Central memory CD8-positive, alpha-beta T cell (primary cell): ENCODE measurements around the gene ZDHHC6.
"Not testable (repeated sequence)": the region's sequence is repeated elsewhere in the genome, so short reads cannot be mapped to it uniquely, and the experiment has no call there.

ENCODE experiments used
- ATAC-seq: fragments of 150-1000 bp; cut with Tn5 transposase; replicated peaks from 2 replicates; pipeline ENCODE4 v1.10.0; 2022; ENCODE audit warnings: mild to moderate bottlenecking, moderate FRiP score, moderate number of reproducible peaks; ENCODE audit not compliant: poor library complexity, severe bottlenecking; ENCODE audit errors: extremely low read depth
- DNase-seq, 2 donors: peaks; one replicate each; pipeline ENCODE4 v3.0.0; 2021; ENCODE audit warnings: low spot score in 2 of 2
- H3K27ac Mint-ChIP-seq: one replicate; pipeline ENCODE4 v1.8.0; 2022; ENCODE audit warnings: low read depth, mild to moderate bottlenecking, moderate library complexity, mixed read lengths
- H3K27me3 Mint-ChIP-seq: one replicate; pipeline ENCODE4 v1.8.0; 2022; ENCODE audit warnings: mixed read lengths
- H3K36me3 Mint-ChIP-seq: one replicate; pipeline ENCODE4 v1.8.0; 2022; ENCODE audit warnings: mild to moderate bottlenecking, moderate library complexity, mixed read lengths; ENCODE audit not compliant: insufficient read depth
- H3K4me1 Mint-ChIP-seq: one replicate; pipeline ENCODE4 v1.8.0; 2022; ENCODE audit warnings: mixed read lengths
- H3K4me3 Mint-ChIP-seq: one replicate; pipeline ENCODE4 v1.8.0; 2022; ENCODE audit warnings: mild to moderate bottlenecking, moderate library complexity, mixed read lengths
- H3K9me3 Mint-ChIP-seq: one replicate; pipeline ENCODE4 v1.8.0; 2022; ENCODE audit warnings: mixed read lengths

Gene ZDHHC6

GRCh38 chr10:112433136-112433535 lies 13.6 kb downstream of the ZDHHC6 start:
- Mint-ChIP-seq H3K27ac (no peak overlapping the region), H3K4me3 (no peak overlapping the region), H3K9me3 (no peaks in the 10 kb centered on the region), H3K27me3 (no peaks in the 10 kb centered on the region), H3K36me3 (peaks cover 30% of the 10 kb centered on the region), H3K4me1 (peaks cover 6% of the 10 kb centered on the region)
- DNase-seq (no peak), ATAC-seq (no peak)

- no peak for ATAC-seq
- H3K27me3 Mint-ChIP-seq = no peaks in the 10 kb centered on the region
- H3K4me1 Mint-ChIP-seq = peaks cover 6% of the 10 kb centered on the region
- peaks cover 55% of the 10 kb centered on the region for H3K36me3 Mint-ChIP-seq
- H3K27ac Mint-ChIP-seq = peak overlapping the region; percentile 63
- H3K4me3 Mint-ChIP-seq = no peak overlapping the region
- DNase-seq = no peak
- no peaks in the 10 kb centered on the region for H3K9me3 Mint-ChIP-seq
These were observed 17.0 kb downstream of the ZDHHC6 start for GRCh38 chr10:112429654-112430230.

GRCh38 chr10:112429147-112429546 lies 17.6 kb downstream of the ZDHHC6 start:
- DNase-seq = no peak
- Mint-ChIP-seq H3K36me3 (peaks cover 59% of the 10 kb centered on the region), H3K4me1 (peaks cover 6% of the 10 kb centered on the region), H3K4me3 (no peak overlapping the region), H3K27me3 (no peaks in the 10 kb centered on the region), H3K9me3 (no peaks in the 10 kb centered on the region), H3K27ac (peak overlapping the region; percentile 63)
- ATAC-seq = peak; percentile 54

GRCh38 chr10:112426111-112426510 lies 20.6 kb downstream of the ZDHHC6 start:
- Mint-ChIP-seq H3K36me3 (peaks cover 63% of the 10 kb centered on the region), H3K27me3 (no peaks in the 10 kb centered on the region), H3K27ac (no peak overlapping the region), H3K4me1 (peaks cover 6% of the 10 kb centered on the region), H3K4me3 (no peak overlapping the region), H3K9me3 (no peaks in the 10 kb centered on the region)
- ATAC-seq (no peak), DNase-seq (no peak)

GRCh38 chr10:112424651-112425050 lies 22.1 kb downstream of the ZDHHC6 start:
- H3K27ac Mint-ChIP-seq = no peak overlapping the region

GRCh38 chr10:112421731-112422130 lies 25.0 kb downstream of the ZDHHC6 start:
- peaks cover 62% of the 10 kb centered on the region for H3K36me3 Mint-ChIP-seq
- H3K4me3 Mint-ChIP-seq = no peak overlapping the region
- no peak overlapping the region for H3K27ac Mint-ChIP-seq
- no peaks in the 10 kb centered on the region for H3K27me3 Mint-ChIP-seq
- no peaks in the 10 kb centered on the region for H3K9me3 Mint-ChIP-seq
- H3K4me1 Mint-ChIP-seq = no peaks in the 10 kb centered on the region
- no peak for DNase-seq
- ATAC-seq = no peak

More at GRCh38 chr10:112424651-112425050, 22.1 kb downstream of the ZDHHC6 start:
- Mint-ChIP-seq H3K9me3 (no peaks in the 10 kb centered on the region), H3K36me3 (peaks cover 70% of the 10 kb centered on the region), H3K4me1 (peaks cover 6% of the 10 kb centered on the region), H3K4me3 (no peak overlapping the region), H3K27me3 (no peaks in the 10 kb centered on the region)
- ATAC-seq = no peak
- no peak for DNase-seq

GRCh38 chr10:112412696-112413095 lies 34.0 kb downstream of the ZDHHC6 start:
- no peak for ATAC-seq
- no peak overlapping the region for H3K27ac Mint-ChIP-seq
- peaks cover 73% of the 10 kb centered on the region for H3K36me3 Mint-ChIP-seq
- no peak overlapping the region for H3K4me3 Mint-ChIP-seq
- no peaks in the 10 kb centered on the region for H3K9me3 Mint-ChIP-seq
- DNase-seq = no peak
- no peaks in the 10 kb centered on the region for H3K27me3 Mint-ChIP-seq
- H3K4me1 Mint-ChIP-seq = peaks cover 9% of the 10 kb centered on the region

- no peak overlapping the region for H3K27ac Mint-ChIP-seq
- H3K9me3 Mint-ChIP-seq = no peaks in the 10 kb centered on the region
- H3K36me3 Mint-ChIP-seq = peaks cover 66% of the 10 kb centered on the region
- ATAC-seq = no peak
- no peak for DNase-seq
- no peaks in the 10 kb centered on the region for H3K4me1 Mint-ChIP-seq
- no peaks in the 10 kb centered on the region for H3K27me3 Mint-ChIP-seq
- no peak overlapping the region for H3K4me3 Mint-ChIP-seq
These were observed 37.0 kb downstream of the ZDHHC6 start for GRCh38 chr10:112409755-112410154.

- Mint-ChIP-seq H3K4me3 (no peak overlapping the region), H3K4me1 (no peaks in the 10 kb centered on the region), H3K36me3 (peaks cover 67% of the 10 kb centered on the region), H3K27ac (no peak overlapping the region), H3K27me3 (no peaks in the 10 kb centered on the region), H3K9me3 (no peaks in the 10 kb centered on the region)
- ATAC-seq (no peak), DNase-seq (no peak)
These were observed 37.4 kb downstream of the ZDHHC6 start for GRCh38 chr10:112409299-112409698.

GRCh38 chr10:112407696-112408095 lies 39.0 kb downstream of the ZDHHC6 start:
- Mint-ChIP-seq H3K27me3 (no peaks in the 10 kb centered on the region), H3K4me1 (no peaks in the 10 kb centered on the region), H3K4me3 (no peak overlapping the region), H3K27ac (no peak overlapping the region), H3K36me3 (peaks cover 67% of the 10 kb centered on the region), H3K9me3 (no peaks in the 10 kb centered on the region)
- ATAC-seq (no peak), DNase-seq (no peak)

- not testable (repeated sequence) for H3K4me3 Mint-ChIP-seq, DNase-seq, H3K27ac Mint-ChIP-seq, H3K27me3 Mint-ChIP-seq, H3K9me3 Mint-ChIP-seq, ATAC-seq, H3K4me1 Mint-ChIP-seq
- H3K36me3 Mint-ChIP-seq = peaks cover 64% of the 10 kb centered on the region
These were observed 39.9 kb downstream of the ZDHHC6 start for GRCh38 chr10:112406806-112407205.

- ATAC-seq (no peak), DNase-seq (no peak)
- Mint-ChIP-seq H3K27me3 (no peaks in the 10 kb centered on the region), H3K4me3 (no peak overlapping the region), H3K9me3 (no peaks in the 10 kb centered on the region), H3K36me3 (peaks cover 64% of the 10 kb centered on the region), H3K27ac (peak overlapping the region; percentile 11), H3K4me1 (peaks cover 6% of the 10 kb centered on the region)
These were observed 42.1 kb downstream of the ZDHHC6 start for GRCh38 chr10:112404617-112405016.

- Mint-ChIP-seq H3K27ac (peak overlapping the region; percentile 47), H3K9me3 (no peaks in the 10 kb centered on the region), H3K27me3 (no peaks in the 10 kb centered on the region), H3K4me1 (peaks cover 6% of the 10 kb centered on the region), H3K36me3 (peaks cover 61% of the 10 kb centered on the region), H3K4me3 (no peak overlapping the region)
- ATAC-seq (no peak), DNase-seq (no peak)
These were observed 43.8 kb downstream of the ZDHHC6 start for GRCh38 chr10:112402917-112403316.
